ENCODE measurements around the gene TMEM126A.

GRCh38 chr11:85643191-85643614, 4.6 kb upstream of the TMEM126A start:
- TF ChIP-seq CTCF (IDR thresholded peaks at IDR 0.05; ENCODE audit: poor library complexity) (no peak), EZH2 (IDR thresholded peaks at IDR 0.05; ENCODE audit: borderline replicate concordance) (no peak), EZH2phosphoT487 (IDR thresholded peaks at IDR 0.05; ENCODE audit: low read depth, severe bottlenecking, unreplicated experiment) (no peak)

Measured in hepatocyte (in vitro differentiated cells).